Measurements from ENCODE around the gene CD46.
"Not testable (repeated sequence)": the region's sequence is repeated elsewhere in the genome, so short reads cannot be mapped to it uniquely, and the experiment has no call there.

The CD46 gene

DNA sequence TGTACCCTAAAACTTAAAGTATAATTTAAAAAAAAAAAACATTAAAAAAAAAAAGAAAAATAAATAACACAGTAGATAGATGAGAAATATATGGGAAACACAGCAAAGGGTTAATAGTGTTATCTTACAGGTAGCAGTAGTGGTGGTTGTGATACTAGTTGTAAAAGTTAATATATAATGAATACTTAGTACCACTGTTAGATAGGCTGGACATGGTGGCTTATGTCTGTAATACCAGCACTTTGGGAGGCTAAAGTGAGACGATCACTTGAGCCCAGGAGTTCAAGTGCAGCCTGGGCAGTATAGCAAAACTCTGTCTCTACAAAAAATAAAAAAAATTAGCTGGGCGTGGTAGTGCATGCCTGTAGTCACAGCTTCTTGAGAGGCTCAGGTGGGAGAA is 32.6 kb upstream of the CD46 start:
- DNase-seq, result no peak
- H3K36me3 ChIP-seq (replicated peaks), result no peaks in the 10 kb centered on the region
- in situ Hi-C loops (cut with HindIII; ENCODE audit: low pct_ligation_motif_present, low sequenced_read_pairs), result no loop called here
- H3K27ac ChIP-seq, result no peak overlapping the region
- H3K27me3 ChIP-seq (replicated peaks), result no peaks in the 10 kb centered on the region
- no peak overlapping the region for H3K4me3 ChIP-seq (ENCODE audit: low read depth, low read length)
- TF ChIP-seq, protein P1, sequence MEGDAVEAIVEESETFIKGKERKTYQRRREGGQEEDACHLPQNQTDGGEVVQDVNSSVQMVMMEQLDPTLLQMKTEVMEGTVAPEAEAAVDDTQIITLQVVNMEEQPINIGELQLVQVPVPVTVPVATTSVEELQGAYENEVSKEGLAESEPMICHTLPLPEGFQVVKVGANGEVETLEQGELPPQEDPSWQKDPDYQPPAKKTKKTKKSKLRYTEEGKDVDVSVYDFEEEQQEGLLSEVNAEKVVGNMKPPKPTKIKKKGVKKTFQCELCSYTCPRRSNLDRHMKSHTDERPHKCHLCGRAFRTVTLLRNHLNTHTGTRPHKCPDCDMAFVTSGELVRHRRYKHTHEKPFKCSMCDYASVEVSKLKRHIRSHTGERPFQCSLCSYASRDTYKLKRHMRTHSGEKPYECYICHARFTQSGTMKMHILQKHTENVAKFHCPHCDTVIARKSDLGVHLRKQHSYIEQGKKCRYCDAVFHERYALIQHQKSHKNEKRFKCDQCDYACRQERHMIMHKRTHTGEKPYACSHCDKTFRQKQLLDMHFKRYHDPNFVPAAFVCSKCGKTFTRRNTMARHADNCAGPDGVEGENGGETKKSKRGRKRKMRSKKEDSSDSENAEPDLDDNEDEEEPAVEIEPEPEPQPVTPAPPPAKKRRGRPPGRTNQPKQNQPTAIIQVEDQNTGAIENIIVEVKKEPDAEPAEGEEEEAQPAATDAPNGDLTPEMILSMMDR (IDR thresholded peaks at IDR 0.05; ENCODE audit: low read depth, low read length, missing control alignments), result no peak

DNA sequence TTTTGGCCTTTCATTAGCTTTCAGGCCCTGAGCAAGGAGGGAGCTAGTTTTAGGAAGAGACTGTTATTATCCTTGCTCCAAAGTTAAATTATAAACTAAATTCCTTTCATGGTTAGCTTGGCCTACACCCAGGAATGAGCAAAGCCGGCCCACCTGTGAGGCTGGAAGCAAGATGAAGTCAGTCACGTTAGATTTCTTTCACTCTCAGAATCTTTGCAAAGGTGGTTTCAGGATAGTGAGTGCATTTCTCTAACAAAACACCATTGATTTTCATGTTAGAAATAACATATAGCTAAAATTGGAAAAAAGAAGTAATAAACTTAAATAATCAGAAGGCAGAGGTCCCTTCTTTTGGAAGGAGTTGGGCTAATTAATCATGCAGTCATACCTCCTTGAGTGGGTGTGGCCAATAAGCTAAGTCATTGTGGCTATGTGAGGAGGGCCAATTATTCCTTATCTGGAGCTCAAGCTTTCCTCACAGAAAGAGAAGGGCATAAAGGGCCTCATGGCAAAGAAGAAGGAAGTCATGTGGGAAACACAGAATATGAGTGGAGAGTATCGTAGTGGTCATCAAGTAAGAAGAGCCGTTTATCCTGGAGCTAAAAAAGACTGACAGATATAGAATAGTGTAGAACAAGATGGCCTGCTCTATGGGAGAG is 23.5 kb upstream of the CD46 start:
- H3K4me3 ChIP-seq (ENCODE audit: low read depth, low read length); H3K27me3 ChIP-seq (replicated peaks); in situ Hi-C loops (cut with HindIII; ENCODE audit: low pct_ligation_motif_present, low sequenced_read_pairs); H3K27ac ChIP-seq; H3K36me3 ChIP-seq (replicated peaks); DNase-seq: not testable (repeated sequence)

DNA sequence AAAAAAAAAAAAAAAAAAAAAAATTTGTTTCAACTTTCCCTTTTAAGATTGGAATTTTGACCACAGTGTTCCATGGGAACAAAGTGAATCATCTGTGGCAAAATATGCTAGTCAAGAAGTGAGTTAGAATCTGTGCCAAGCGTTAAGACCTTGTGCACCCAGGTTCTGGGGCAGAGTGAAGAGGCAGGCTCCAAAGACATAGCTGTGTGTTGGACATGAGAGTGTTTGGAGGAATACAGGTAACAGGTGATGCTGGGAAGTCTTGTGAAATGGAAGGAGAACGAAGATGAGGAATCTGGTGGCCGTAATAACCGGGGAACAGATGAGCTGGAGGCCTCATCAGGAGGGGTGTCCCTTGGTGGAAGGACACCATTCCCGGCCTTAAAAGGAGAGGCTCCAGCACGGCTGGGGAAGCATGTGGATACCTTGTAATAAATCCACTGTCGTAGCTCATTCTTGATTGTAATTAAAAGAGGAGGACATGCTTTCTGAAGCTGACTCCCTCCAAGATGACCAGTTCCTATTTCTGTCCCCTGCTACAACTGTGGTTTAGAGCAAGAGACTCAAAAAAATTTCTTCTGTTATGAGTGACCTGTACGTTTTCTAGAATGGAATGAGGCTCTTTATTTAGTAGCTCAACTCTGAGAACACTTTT is 14.2 kb upstream of the CD46 start:
- H3K27ac ChIP-seq; H3K4me3 ChIP-seq (ENCODE audit: low read depth, low read length); H3K27me3 ChIP-seq (replicated peaks); H3K36me3 ChIP-seq (replicated peaks); in situ Hi-C loops (cut with HindIII; ENCODE audit: low pct_ligation_motif_present, low sequenced_read_pairs); DNase-seq: not testable (repeated sequence)

DNA sequence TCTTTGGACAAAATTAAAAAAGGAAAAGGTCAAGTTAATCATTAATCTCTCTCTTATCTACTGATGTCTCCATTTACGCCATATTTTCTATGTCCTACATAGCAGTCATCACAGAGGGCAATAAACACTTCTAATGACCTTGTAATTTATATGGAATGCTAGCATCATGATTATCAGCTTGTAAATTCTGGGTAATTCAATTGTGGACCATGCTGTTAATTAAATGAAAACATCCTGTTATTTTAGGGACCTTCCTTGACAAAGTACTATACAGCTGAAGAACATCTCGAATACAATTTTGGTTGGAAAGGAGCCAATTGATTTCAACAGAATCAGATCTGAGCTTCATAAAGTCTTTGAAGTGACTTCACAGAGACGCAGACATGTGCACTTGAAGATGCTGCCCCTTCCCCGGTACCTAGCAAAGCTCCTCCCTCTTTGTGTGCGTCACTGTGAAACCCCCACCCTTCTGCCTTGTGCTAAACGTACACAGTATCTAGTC is 13.6 kb upstream of the CD46 start:
- in situ Hi-C loops (cut with HindIII; ENCODE audit: low pct_ligation_motif_present, low sequenced_read_pairs); DNase-seq: not testable (repeated sequence)

DNA sequence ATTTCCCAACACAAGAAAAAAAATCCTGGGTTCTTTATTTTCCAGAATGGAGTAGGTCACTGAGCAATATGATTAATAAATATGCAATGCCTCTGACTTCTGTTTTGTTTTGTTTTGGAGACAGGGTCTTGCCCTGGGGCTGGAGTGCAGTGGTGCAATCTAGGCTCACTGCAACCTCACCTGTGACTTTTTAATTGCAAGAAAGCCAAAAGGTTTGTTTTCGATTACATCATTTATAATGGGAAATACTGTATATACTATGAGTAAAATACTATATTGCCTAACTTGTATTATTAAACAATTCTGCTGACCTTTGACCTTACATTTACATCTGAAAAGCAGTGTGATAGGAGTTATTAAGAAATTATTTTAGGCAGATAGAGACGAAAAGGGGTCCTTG is 11.6 kb upstream of the CD46 start:
- DNase-seq, result no peak
- in situ Hi-C loops (cut with HindIII; ENCODE audit: low pct_ligation_motif_present, low sequenced_read_pairs), result no loop called here
- Histone ChIP-seq H3K4me3 (ENCODE audit: low read depth, low read length) (no peak overlapping the region), H3K27me3 (replicated peaks) (no peaks in the 10 kb centered on the region), H3K36me3 (replicated peaks) (no peaks in the 10 kb centered on the region), H3K27ac (no peak overlapping the region)
- TF ChIP-seq, protein P1 (IDR thresholded peaks at IDR 0.05; ENCODE audit: low read depth, low read length, missing control alignments), result no peak

More for the DNA sequence above, 13.6 kb upstream of the CD46 start:
- not testable (repeated sequence) for H3K27me3 ChIP-seq (replicated peaks); H3K4me3 ChIP-seq (ENCODE audit: low read depth, low read length); H3K27ac ChIP-seq; H3K36me3 ChIP-seq (replicated peaks)

DNA sequence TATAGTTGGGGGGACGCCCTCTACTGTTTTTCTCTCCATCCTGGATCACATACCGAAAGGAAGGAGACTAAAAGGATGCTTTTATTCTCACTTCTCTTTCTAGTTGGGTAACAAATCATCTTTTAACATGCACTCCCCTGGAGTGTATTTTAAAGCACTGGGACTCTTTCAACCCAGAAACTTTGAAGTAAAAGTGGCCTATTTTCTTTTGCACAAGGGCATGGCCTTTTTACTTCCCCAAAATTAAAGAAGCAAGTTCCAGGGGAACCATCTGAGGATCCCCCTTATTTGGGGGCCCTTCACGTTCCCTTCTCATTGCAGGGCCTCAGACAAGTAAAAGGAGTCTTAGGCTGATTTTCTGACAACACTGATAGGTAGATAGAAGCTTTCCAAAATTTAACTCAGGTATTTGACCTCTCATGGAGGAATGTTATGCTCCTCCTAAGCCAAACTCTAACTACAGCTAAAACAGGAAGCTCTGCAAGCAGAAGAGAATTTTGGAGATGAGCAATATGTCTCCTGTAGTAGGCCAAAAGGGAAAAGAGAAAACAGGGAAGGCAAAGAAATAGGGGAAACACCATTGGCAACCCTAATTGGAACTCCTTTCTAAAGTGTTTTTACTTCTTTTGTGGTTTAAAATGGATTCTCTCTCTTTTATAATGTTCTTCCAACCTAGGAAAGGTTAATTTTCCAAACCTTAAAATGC is 8.9 kb upstream of the CD46 start:
- H3K36me3 ChIP-seq (replicated peaks), result no peaks in the 10 kb centered on the region
- H3K27ac ChIP-seq, result no peak overlapping the region
- TF ChIP-seq, protein P1 (IDR thresholded peaks at IDR 0.05; ENCODE audit: low read depth, low read length, missing control alignments), result no peak
- H3K4me3 ChIP-seq (ENCODE audit: low read depth, low read length), result no peak overlapping the region
- in situ Hi-C loops (cut with HindIII; ENCODE audit: low pct_ligation_motif_present, low sequenced_read_pairs), result no loop called here
- H3K27me3 ChIP-seq (replicated peaks), result no peaks in the 10 kb centered on the region
- DNase-seq, result no peak

DNA sequence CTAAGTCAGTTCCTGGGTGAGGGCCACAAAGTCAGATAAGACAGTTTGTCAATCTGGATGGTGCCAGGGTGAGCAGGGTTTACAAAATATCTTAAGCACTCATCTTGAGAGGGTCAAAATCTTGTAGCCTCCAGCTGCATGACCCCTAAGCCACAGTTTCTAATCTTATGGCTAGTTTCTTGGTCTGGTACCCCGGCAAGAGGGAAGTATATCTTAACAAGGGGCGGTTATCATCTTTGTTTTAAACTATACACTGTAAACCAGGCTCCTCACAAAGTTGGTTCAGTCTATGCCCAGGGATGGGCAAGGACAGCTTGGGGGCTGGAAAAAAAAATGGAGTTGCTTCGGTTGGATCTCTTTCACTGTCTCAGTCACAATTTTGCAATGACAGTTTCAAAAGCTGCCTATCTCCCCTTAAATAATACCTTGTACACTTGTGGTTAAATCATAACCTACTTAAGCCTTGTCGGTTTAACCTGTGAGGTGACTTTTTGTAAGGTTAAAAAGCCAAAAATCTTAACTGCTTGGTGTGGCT is 7.8 kb upstream of the CD46 start:
- Histone ChIP-seq H3K27me3 (replicated peaks) (no peaks in the 10 kb centered on the region), H3K4me3 (ENCODE audit: low read depth, low read length) (no peak overlapping the region), H3K27ac (no peak overlapping the region), H3K36me3 (replicated peaks) (no peaks in the 10 kb centered on the region)
- TF ChIP-seq, protein P1 (IDR thresholded peaks at IDR 0.05; ENCODE audit: low read depth, low read length, missing control alignments), result no peak
- no peak for DNase-seq
- in situ Hi-C loops (cut with HindIII; ENCODE audit: low pct_ligation_motif_present, low sequenced_read_pairs), result no loop called here

Data from brain microvascular endothelial cell (primary cell).